Measurements from ENCODE around the gene AVPR1A.

Gene AVPR1A

GRCh38 chr12:63124778-63125177, 26.2 kb downstream of the AVPR1A start:
- Histone ChIP-seq H3K9me3 (ENCODE audit: severe bottlenecking) (no peaks in the 10 kb centered on the region), H3K4me3 (ENCODE audit: low read depth, low read length) (no peak overlapping the region), H3K27ac (no peak overlapping the region), H3K36me3 (no peaks in the 10 kb centered on the region), H3K27me3 (ENCODE audit: insufficient read depth, low read depth, severe bottlenecking) (peaks cover 3% of the 10 kb centered on the region)
- TF ChIP-seq CTCF (IDR thresholded peaks at IDR 0.05; ENCODE audit: low read depth, low read length) = no peak
- DNase-seq = no peak

- H3K4me3 ChIP-seq (ENCODE audit: low read depth, low read length) = no peak overlapping the region
- no peak for DNase-seq
These were observed 47.4 kb downstream of the AVPR1A start for GRCh38 chr12:63103494-63104131.

GRCh38 chr12:63101920-63102319, 49.1 kb downstream of the AVPR1A start:
- H3K27ac ChIP-seq = no peak overlapping the region
- H3K27me3 ChIP-seq (ENCODE audit: insufficient read depth, low read depth, severe bottlenecking) = no peaks in the 10 kb centered on the region
- no peak for TF ChIP-seq CTCF (IDR thresholded peaks at IDR 0.05; ENCODE audit: low read depth, low read length)
- no peak for DNase-seq
- H3K9me3 ChIP-seq (ENCODE audit: severe bottlenecking) = no peaks in the 10 kb centered on the region
- H3K4me3 ChIP-seq (ENCODE audit: low read depth, low read length) = no peak overlapping the region
- no peaks in the 10 kb centered on the region for H3K36me3 ChIP-seq

More at GRCh38 chr12:63103494-63104131, 47.4 kb downstream of the AVPR1A start:
- Histone ChIP-seq H3K9me3 (ENCODE audit: severe bottlenecking) (no peaks in the 10 kb centered on the region), H3K27me3 (ENCODE audit: insufficient read depth, low read depth, severe bottlenecking) (no peaks in the 10 kb centered on the region), H3K36me3 (no peaks in the 10 kb centered on the region), H3K27ac (no peak overlapping the region)
- peak; percentile 48 for TF ChIP-seq CTCF (IDR thresholded peaks at IDR 0.05; ENCODE audit: low read depth, low read length)

- TF ChIP-seq CTCF (IDR thresholded peaks at IDR 0.05; ENCODE audit: low read depth, low read length) = peak; percentile 68
- DNase-seq = peak; percentile 55
- Histone ChIP-seq H3K9me3 (ENCODE audit: severe bottlenecking) (no peaks in the 10 kb centered on the region), H3K36me3 (no peaks in the 10 kb centered on the region), H3K27me3 (ENCODE audit: insufficient read depth, low read depth, severe bottlenecking) (no peaks in the 10 kb centered on the region), H3K4me3 (ENCODE audit: low read depth, low read length) (no peak overlapping the region), H3K27ac (no peak overlapping the region)
These were observed 52.1 kb downstream of the AVPR1A start for GRCh38 chr12:63098851-63099250.

- no peak for TF ChIP-seq CTCF (IDR thresholded peaks at IDR 0.05; ENCODE audit: low read depth, low read length)
- H3K9me3 ChIP-seq (ENCODE audit: severe bottlenecking) = no peaks in the 10 kb centered on the region
- DNase-seq = no peak
These were observed 55.5 kb downstream of the AVPR1A start for GRCh38 chr12:63095369-63095980.

More at GRCh38 chr12:63095369-63095980, 55.5 kb downstream of the AVPR1A start:
- Histone ChIP-seq H3K27me3 (ENCODE audit: insufficient read depth, low read depth, severe bottlenecking) (no peaks in the 10 kb centered on the region), H3K36me3 (no peaks in the 10 kb centered on the region), H3K27ac (no peak overlapping the region), H3K4me3 (ENCODE audit: low read depth, low read length) (no peak overlapping the region)
